HepG2 (cell line): Measurements from ENCODE around the gene CARD9. TPM values are rescaled to one million over a fixed set of nuclear protein-coding genes. Genes with fewer than 3 reads are reported as not detected.

Source experiments
- ASH2L ChIP-seq: fragments of 300-600, 200-600 bp; sonication (generic); IDR thresholded peaks from 2 replicates; pipeline ENCODE4 v1.7.0; 2017; ENCODE audit warnings: low read depth, mild to moderate bottlenecking, moderate library complexity, mixed read lengths, low read length; ENCODE audit not compliant: insufficient read length
- CENPT ChIP-seq: sonication (generic); formaldehyde crosslinking; IDR thresholded peaks from 2 replicates; pipeline ENCODE4 v1.8.0; 2022; ENCODE audit warnings: low read depth, mild to moderate bottlenecking, moderate library complexity, missing genetic modification reagents
- DMAP1 ChIP-seq: IDR thresholded peaks from 2 replicates; pipeline ENCODE4 v1.6.1; 2016
- GZF1 ChIP-seq: sonication (generic); formaldehyde crosslinking; IDR thresholded peaks from 2 replicates; pipeline ENCODE4 v1.5.1; 2020; ENCODE audit warnings: mild to moderate bottlenecking, missing genetic modification reagents
- HMGXB4 ChIP-seq, 2 experiments: sonication (generic) in 1 of 2; formaldehyde crosslinking in 1 of 2; IDR thresholded peaks; 2 replicates each; pipeline versions ENCODE4 v1.4.0 to v1.6.1; 2018 to 2020; ENCODE audit warnings: missing genetic modification reagents in 2 of 2, borderline replicate concordance in 1 of 2, low read depth in 1 of 2, mild to moderate bottlenecking in 1 of 2, missing biosample characterization in 1 of 2
- KDM3A ChIP-seq: IDR thresholded peaks from 2 replicates; pipeline ENCODE4 v1.6.1; 2018; ENCODE audit warnings: low read depth, missing compliant biosample characterization
- KLF15 ChIP-seq: sonication (generic); formaldehyde crosslinking; IDR thresholded peaks from 2 replicates; pipeline ENCODE4 v1.8.1; 2023; ENCODE audit warnings: borderline replicate concordance, mild to moderate bottlenecking, inconsistent platforms, missing genetic modification reagents, mixed read lengths
- NFKBIZ ChIP-seq: IDR thresholded peaks from 2 replicates; pipeline ENCODE4 v1.6.1; 2018; ENCODE audit warnings: missing genetic modification reagents, missing compliant biosample characterization
- NPAS2 ChIP-seq: sonication (generic); formaldehyde crosslinking; IDR thresholded peaks from 2 replicates; pipeline ENCODE4 v1.8.0; 2022; ENCODE audit warnings: mild to moderate bottlenecking, missing genetic modification reagents, borderline replicate concordance
- SP140L ChIP-seq: sonication (generic); formaldehyde crosslinking; IDR thresholded peaks from 2 replicates; pipeline ENCODE4 v1.4.0; 2020; ENCODE audit warnings: missing genetic modification reagents, borderline replicate concordance
- TSC22D2 ChIP-seq: sonication (generic); formaldehyde crosslinking; IDR thresholded peaks from 2 replicates; pipeline ENCODE4 v1.5.1; 2020; ENCODE audit warnings: missing genetic modification reagents, mild to moderate bottlenecking, borderline replicate concordance
- ZBTB26 ChIP-seq: IDR thresholded peaks from 2 replicates; pipeline ENCODE4 v1.6.1; 2016; ENCODE audit warnings: missing compliant biosample characterization, missing genetic modification reagents, borderline replicate concordance
- ZBTB7B ChIP-seq: sonication (generic); formaldehyde crosslinking; IDR thresholded peaks from 2 replicates; pipeline ENCODE4 v1.4.0; 2020; ENCODE audit warnings: missing genetic modification reagents
- ZNF337 ChIP-seq: sonication (generic); formaldehyde crosslinking; IDR thresholded peaks from 2 replicates; pipeline ENCODE4 v1.5.1; 2020; ENCODE audit warnings: missing genetic modification reagents, low read depth, mild to moderate bottlenecking, borderline replicate concordance
- polyA plus RNA-seq, 8 experiments: library from polyadenylated mRNA; depleted of rRNA in 3 of 8; stranded (reverse) in 7 of 8; unstranded in 1 of 8; fragments of >200 nt; fragmentation: Illumina TruSeq in 4 of 8; extraction: Trizol in 4 of 8; gene quantifications; 2 replicates each; pipeline versions ENCODE4 v1.2.1 to v1.2.3, GENCODE V29; 2011 to 2016; ENCODE audit warnings: low read depth in 4 of 8, missing spikeins in 1 of 8, mixed read lengths in 1 of 8; ENCODE audit not compliant: insufficient read depth in 1 of 8
- total RNA-seq, 5 experiments: library from RNA; depleted of rRNA; stranded (reverse); fragments of >200 nt; fragmentation: Illumina TruSeq; extraction: Trizol; gene quantifications; 2 replicates each; pipeline ENCODE4 v1.2.3, GENCODE V29; 2016; ENCODE audit warnings: low read depth in 1 of 5
- TF ChIP-seq, protein P1 (sequence below): sonication (generic); formaldehyde crosslinking; IDR thresholded peaks from 2 replicates; pipeline ENCODE4 v1.9.0; 2021; ENCODE audit warnings: missing genetic modification reagents, borderline replicate concordance
- TF ChIP-seq, protein P2 (sequence below), 2 experiments: sonication (generic) in 1 of 2; formaldehyde crosslinking in 1 of 2; IDR thresholded peaks; 2 replicates each; pipeline versions ENCODE4 v1.4.0 to v1.6.1; 2016 to 2020; ENCODE audit warnings: borderline replicate concordance in 1 of 2, low read depth in 1 of 2, mild to moderate bottlenecking in 1 of 2, missing genetic modification reagents in 1 of 2

CARD9 gene
- total and polyA plus RNA-seq, 2 of the 13 experiments (the other 11 are each of a cell fraction or from before 2014, with no cell fraction given), result 3.3 to 7.4 TPM

DNA sequence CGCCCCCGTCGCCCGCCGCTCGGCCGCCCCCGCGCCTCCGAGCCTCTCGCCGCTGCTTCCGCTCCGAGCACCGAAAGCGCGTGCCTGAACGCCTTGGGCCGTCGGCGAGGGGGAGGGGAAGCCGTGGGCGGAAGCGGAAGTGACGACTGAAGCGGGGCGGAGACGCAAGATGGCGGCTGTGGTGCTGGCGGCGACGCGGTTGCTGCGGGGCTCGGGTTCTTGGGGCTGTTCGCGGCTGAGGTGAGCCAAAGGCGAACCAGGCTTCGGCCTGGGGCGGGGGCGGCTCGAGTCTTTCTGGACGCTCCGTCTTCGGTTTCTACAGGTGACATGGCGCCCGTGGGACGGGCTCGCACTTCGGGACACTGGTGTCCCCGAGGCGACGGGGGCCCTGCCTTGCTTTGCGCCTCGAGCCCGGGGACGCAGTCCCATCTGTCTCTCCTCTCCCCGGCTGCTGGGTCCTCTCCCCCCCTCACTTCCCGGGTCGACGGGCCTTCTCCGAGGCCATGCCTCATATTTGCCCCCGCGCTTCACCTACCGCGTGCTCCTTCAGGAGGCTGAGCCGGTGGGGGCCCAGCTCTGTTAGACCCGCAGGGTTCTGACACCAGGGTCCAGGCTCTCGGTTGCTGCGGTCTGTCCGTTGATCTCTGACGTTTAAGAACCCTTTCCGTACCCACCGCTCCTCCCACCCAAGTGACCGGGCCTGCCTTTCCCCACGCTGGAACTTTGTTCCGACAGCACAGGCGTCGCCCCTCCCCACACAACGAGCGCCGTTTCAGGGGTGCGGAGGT is 37.2 kb upstream of the CARD9 start, which contains the start of the genes ENTR1 and PMPCA (continued):
- TF ChIP-seq, protein P1, sequence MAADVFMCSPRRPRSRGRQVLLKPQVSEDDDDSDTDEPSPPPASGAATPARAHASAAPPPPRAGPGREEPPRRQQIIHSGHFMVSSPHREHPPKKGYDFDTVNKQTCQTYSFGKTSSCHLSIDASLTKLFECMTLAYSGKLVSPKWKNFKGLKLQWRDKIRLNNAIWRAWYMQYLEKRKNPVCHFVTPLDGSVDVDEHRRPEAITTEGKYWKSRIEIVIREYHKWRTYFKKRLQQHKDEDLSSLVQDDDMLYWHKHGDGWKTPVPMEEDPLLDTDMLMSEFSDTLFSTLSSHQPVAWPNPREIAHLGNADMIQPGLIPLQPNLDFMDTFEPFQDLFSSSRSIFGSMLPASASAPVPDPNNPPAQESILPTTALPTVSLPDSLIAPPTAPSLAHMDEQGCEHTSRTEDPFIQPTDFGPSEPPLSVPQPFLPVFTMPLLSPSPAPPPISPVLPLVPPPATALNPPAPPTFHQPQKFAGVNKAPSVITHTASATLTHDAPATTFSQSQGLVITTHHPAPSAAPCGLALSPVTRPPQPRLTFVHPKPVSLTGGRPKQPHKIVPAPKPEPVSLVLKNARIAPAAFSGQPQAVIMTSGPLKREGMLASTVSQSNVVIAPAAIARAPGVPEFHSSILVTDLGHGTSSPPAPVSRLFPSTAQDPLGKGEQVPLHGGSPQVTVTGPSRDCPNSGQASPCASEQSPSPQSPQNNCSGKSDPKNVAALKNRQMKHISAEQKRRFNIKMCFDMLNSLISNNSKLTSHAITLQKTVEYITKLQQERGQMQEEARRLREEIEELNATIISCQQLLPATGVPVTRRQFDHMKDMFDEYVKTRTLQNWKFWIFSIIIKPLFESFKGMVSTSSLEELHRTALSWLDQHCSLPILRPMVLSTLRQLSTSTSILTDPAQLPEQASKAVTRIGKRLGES (CRISPR knock-in tag), result no peak
- no peak for TF ChIP-seq SP140L (CRISPR knock-in tag)
- TF ChIP-seq TSC22D2 (CRISPR knock-in tag), result 0 out of 2 replicates have a peak, but pooled peaks have one; percentile 42
- no peak for TF ChIP-seq NPAS2 (CRISPR knock-in tag)
- TF ChIP-seq KDM3A (CRISPR knock-in tag), result peak; percentile 75; the same call in 1 of the 2 replicates
- TF ChIP-seq ZBTB26 (CRISPR knock-in tag), result peak; percentile 71; the same call in 1 of the 2 replicates
- TF ChIP-seq ZNF337 (CRISPR knock-in tag), result peak; percentile 30; the same call in 1 of the 2 replicates
- TF ChIP-seq CENPT (CRISPR knock-in tag), result 0 out of 2 replicates have a peak, but pooled peaks have one; percentile 11
- TF ChIP-seq DMAP1 (CRISPR knock-in tag), result peak; percentile 89
- no peak for TF ChIP-seq KLF15
- TF ChIP-seq, protein P2, sequence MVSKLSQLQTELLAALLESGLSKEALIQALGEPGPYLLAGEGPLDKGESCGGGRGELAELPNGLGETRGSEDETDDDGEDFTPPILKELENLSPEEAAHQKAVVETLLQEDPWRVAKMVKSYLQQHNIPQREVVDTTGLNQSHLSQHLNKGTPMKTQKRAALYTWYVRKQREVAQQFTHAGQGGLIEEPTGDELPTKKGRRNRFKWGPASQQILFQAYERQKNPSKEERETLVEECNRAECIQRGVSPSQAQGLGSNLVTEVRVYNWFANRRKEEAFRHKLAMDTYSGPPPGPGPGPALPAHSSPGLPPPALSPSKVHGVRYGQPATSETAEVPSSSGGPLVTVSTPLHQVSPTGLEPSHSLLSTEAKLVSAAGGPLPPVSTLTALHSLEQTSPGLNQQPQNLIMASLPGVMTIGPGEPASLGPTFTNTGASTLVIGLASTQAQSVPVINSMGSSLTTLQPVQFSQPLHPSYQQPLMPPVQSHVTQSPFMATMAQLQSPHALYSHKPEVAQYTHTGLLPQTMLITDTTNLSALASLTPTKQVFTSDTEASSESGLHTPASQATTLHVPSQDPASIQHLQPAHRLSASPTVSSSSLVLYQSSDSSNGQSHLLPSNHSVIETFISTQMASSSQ (IDR thresholded peaks at IDR 0.05; ENCODE audit: low read depth), result no peak; the same call in 1 of the 2 replicates
- TF ChIP-seq, protein P2 (CRISPR knock-in tag; IDR thresholded peaks at IDR 0.05; ENCODE audit: borderline replicate concordance), result 0 out of 2 replicates have a peak, but pooled peaks have one; percentile 6
- peak; percentile 57; the same call in 1 of the 2 replicates for TF ChIP-seq NFKBIZ (CRISPR knock-in tag)
- peak; percentile 88 for TF ChIP-seq ASH2L
- TF ChIP-seq HMGXB4 (CRISPR knock-in tag; IDR thresholded peaks at IDR 0.05; ENCODE audit: borderline replicate concordance in 1 of 2, low read depth in 1 of 2), result peak; percentile 60 to 70; a peak in 3 of 4 replicates
- TF ChIP-seq GZF1 (CRISPR knock-in tag), result no peak
- peak; percentile 60; the same call in 1 of the 2 replicates for TF ChIP-seq ZBTB7B (CRISPR knock-in tag)
